ENCODE data around the gene SMIM12.

SMIM12 gene

DNA sequence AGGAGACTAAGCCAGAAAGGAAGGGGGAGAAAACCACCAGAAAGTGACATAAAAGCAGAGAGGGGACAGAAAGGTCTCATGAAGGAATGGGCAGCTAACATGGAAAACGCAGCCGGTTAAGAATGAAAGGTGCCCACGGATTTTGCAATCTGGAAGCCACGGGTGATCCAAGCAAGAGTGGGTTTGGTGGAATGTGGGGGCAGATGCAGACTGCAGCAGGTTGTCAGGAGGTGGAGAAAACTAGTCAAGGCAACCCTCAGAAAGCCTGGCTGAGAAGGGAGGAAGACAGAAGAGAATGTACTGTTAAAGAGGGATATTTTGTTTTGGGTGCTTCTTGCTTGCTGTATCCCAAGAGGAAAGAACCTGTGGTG lies 12.6 kb upstream of the SMIM12 start:
- DNase-seq, result no peak

DNA sequence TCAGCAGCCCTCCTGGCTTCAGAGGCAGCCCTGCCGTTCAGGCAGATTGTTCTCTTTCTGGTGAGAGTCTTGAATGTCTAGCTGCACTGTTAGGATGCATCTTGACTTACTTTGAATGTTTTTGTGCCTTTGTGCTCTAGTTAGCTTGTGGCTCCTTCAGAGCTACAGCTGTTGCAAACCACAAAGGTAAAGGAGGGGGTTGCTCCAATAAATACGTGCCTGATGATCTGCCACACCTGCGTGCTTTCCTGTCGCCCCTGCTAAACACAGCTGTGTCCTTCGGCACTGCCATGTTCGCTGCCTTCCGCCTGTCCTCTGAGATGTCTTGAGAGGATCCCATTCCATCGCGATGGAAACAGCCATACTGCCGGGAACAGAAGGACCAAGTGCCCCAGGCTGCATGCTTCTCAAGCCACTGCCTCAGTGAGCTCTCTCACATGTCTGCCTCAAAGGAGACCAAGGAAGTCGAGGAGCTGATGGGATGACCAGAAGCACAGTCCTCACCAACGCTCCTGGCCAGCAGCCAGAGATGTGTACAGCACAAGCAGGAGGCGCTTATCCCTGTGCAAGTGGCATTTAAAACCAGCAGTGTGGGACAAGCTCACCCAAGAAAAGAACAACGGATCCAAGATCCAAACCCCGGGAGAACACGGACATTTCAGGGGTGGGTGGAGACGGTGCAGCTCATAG lies 12.0 kb upstream of the SMIM12 start:
- no peak for DNase-seq

DNA sequence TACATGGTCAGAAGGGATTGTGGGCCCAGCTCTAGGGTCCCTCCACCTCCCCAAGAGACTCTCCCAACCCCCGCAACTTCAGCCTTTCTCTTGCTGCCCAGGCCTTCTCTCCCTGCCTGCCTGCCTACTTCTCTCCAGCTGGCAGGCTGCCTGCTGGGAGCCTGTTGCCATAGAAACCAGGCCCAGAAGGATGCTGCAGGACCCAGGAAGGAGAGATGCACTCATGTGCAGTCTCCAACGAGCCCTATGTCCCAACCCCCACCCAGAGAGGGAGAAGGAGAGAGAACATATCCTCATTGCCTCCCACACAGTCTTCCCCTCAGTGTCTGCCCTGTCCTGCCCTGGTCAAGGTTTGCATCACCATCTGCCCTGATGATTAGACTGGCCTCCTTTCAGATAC lies 10.8 kb upstream of the SMIM12 start:
- no peak for DNase-seq

DNA sequence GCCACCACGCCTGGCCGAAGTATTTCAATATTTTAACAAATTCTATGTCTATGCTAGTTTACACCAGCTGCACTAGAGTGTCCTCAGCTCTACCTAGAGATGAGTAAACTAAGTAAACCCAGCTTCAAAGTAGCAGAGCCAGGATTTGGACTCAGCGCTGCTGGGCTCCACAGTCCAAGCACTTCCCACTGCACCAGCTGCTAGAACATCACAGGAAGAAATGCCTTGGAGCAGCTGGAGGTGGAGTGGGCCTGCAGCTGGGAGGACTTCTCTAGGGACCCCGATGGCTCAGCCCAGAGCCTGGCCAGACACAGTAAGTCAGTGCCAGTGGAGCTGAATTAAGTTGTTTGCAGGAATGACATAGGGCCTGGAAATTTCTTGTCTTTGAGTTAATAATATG lies 10.2 kb upstream of the SMIM12 start:
- no peak for DNase-seq

DNA sequence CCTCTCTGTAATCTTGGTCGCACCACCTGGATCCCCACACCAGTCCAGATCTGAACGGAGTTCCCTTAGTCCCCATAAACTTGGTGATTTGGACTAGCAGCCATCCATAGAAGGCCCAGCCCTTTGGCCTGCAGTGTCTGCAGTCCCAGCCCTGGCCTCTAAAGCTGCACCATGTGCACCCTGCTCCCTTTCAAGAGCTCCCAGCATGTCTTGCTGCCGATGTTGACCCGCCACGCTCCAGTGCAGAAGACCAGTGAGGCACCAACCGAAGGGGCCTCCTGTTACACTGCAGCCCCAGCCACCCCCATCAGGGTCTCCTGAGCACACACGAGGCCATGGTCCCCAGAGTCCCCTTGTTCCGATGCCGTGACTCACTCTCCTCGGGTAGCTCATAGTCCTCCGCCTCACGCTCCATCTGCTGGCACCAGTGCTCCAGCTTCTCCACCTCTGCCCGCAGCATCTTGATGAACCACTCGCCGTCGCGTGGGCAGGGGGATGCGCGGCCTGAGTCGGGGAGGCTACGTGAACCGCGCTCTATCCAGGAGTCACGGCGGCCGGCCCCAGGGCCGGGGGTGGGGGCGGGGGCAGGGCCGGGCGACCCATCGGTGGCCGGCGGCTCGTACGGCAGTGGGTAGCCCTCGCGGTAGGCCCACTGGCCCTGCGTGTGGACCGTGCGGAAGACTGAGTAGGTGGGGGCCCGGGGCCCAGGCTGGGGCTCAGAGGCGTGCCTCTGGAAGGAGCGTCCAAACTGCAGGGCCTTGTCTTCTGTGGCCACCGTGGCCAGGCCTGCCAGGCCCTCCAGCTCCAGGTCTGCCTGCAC lies 8.9 kb upstream of the SMIM12 start:
- no peak for DNase-seq

DNA sequence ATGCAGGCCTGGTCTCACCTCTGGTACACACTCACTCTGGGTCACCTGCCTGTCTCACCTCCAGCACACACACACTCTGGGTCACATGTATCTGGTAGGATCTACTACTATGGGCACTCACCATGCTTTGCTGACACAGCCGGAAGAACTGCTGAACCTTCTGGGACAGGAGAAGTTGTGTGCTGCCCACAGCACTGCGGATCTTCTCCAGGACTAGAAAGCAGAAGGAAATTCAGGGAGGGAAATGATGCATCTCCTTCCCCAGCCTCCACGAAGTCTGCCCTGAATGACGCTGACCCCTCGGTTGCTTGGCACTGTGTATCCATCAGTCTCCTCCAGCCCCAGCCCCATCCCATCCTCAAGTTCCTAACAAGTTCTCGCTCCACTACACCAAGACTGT lies 7.9 kb upstream of the SMIM12 start:
- no peak for DNase-seq

DNA sequence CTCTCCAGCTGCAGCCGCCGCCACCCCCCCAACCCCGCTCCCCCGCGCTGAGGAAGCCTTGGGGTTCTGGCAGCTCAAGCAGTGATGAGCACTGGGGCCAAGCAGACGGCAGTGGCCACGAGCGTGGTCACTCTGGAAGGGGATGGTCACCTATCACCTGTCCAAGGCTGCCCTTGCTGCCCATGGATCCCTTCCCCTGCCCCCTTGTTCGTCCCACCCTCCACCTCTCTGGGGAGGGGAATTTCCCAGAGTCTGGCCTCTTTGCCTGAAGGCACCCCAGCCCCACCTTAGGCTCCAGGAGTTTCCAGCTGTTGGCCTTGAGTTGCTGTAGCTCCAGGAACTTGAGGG lies 7.2 kb upstream of the SMIM12 start:
- no peak for DNase-seq

DNA sequence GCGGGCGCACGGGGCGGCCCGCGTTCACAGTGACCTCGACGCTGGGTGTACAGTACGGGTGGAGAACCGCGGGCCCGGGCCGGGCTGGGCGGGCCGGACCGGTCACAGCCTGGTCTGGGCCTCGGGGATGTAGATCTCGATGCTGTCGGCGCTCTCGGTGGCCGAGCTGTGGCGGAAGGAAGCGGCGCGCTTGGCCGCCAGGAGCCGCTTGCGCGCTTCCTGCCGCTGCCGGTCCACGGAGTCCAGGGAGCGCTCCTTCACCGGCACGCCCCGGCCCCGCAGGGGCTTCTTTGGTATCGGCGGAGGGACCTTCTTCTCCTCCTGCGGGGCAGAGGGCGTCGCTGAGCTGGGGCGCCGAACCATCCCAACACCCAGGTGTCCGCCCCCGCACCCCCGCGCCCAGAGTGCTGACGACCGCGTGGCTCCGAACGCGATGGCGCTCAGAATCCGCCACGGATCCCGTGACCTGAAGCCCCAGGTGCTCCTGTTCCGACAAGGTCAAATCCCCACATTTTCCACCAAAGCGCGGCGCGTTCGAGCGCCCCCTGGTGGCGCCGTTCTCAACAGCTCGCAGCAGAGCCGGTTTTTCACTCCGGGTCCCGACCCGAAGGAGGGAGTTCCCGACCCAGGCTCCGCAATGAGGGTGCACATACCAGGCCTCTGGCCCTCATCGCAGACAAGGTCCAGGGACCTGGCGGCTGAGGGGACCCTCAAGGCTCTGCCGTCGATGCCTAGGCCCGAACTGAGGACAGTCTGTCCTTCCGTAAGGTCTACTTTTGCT lies 6.6 kb upstream of the SMIM12 start:
- DNase-seq, result no peak

DNA sequence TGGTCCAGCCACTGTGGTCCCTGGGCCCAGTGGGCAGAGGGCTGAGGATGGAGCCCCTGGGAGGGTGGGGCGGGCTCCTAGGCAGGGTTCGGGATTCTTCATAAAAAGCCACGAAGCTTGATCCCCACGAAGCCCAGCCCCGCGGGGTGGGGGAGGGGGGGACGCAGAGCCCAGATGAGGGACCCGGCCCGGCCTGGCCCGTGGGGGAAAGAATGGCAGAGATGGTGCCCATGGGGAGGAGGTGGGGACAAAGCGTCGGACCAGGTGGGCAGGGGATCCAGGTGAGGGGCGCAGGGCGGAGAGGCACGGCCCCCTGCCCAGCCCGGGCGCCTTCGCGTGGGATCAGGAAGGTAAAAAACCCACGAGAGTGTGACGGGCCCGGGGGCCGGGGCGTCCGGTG lies 6.0 kb upstream of the SMIM12 start:
- DNase-seq, result no peak

DNA sequence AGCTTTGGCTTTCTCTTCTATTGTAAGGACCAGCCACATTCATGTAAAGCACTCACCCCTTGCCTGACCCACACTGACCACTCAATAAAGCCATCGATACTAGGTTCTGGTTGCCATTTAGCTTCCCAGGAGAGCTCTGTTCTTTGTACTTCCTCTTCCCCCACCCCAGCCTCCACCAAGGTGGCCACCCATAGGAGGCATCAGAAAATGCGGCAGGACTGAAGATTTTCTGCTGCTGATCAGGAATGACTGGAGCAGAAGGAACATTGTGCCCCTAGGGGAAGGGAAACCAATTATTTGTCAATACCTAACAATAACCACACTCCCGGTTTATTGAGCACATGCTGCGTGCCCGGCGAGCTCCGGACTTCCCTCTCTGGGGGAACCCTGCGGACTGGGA lies 5.2 kb upstream of the SMIM12 start:
- no peak for DNase-seq

DNA sequence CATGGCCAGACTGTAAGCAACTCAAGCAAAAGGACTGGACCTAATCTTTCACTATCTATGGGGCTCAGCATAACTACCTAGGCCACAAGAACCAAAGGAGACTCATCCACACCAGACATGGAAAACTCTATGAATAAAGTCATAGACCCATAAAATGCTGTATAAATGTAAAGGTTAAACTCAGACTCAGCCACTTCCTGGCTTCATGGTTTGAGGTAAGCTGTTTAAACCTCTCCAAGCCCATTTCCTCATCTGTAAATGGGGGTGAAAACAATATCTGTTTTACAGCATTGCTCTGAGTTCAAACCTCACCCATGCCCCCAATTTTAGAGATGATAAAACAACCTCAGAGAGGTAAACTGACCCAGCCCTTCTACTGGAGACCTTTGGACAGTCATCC lies 4.0 kb upstream of the SMIM12 start:
- no peak for DNase-seq

DNA sequence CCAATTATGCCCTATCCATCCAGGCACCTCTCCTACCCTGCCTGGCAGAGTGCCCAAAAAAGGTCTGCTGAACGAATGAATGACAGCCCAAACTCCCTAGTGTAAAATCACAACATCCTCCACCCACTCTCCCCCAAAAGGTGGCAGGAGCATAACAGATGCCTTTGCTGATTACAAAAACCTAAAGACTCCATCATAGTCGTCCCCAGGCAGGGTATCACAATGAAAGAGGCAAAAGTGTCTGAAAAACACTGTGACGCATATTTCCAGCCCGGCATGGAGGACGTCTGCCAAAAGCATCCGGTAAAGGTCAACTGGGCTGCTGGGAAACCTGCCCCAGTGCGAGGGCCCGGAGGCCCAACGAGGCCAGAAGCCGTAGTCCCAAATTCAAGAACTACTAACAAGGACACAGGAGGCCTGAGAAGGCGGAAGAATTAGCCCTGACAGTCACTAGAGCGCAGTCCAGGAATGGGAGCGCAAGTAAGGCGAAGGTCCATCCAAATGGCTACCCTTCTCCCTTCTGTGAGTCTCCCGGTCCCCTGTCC lies 576 bp downstream of the SMIM12 start:
- DNase-seq, result no peak

DNA sequence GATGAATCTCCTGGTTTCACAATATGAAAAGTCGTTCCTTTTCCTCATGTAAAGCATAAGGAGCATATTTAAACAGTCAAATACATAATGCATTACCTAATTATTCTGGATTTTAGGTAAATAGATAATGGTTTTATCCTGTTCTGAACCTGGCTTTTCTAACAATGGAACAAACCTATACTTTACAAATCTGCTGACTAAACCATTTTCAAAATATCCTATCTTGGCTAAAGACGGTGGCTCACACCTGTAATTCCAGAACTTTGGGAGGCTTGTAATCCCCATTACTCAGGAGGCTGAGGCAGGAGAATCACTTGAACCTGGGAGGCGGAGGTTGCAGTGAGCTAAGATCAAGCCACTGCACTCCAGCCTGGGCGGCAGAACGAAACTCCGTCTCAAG lies 2.9 kb downstream of the SMIM12 start:
- DNase-seq, result no peak

DNA sequence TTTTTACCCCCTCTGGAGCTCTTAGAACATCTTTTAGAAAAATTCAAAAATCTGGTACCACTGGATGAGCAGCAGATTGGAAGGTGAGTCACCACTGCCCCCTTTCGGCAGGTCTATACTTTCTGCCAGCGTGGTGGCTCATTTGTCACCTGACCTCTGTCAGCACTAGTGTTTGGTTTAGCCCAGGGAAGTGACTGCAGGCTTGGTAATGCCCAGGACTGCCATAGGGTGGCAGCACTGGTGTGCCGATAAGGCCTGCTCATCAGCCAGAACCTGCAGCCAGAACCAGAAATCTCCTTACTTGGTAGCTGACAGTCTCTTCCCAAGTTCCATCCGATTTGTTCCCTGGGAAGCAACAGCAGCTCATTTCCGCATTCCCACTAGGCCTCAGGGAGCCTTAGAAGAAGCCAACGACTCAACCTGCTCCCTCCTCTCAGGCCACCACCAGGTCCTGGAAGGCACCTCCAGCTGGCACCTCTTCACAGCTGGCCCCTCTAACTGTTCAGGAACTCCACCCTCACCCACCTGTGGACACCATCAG lies 6.8 kb downstream of the SMIM12 start:
- DNase-seq, result peak; percentile 92

DNA sequence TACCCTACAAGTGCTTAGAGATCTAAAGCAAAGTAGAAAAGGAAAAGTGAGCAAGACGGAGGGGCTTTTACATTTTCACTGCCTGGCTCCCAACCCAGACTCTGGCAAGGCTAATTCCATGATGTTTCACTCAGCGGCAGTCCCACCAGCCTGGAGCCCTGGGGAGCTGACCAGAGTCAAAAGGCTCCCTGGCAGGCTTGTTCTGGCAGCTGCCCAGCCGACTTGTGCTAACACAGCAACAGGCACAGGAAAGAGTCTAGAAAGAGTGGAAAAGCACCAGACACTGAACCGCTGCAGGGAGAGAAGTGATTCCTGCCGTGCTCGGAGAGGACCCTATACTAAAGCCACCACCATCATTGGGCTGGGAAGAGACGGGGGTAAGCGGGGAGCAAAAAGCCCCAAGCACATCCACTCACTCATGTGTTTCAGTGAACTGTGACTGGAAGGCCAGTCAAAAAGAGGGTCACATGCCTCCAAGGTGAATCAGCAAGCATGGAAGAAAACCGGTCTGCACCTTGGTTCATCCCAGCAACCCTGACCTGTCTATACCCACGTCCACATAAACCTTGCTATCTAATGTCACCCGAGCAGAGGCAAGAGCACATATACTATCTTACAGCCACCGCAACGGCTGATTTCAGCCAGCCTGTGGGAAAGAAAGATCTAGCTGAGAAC lies 8.0 kb downstream of the SMIM12 start:
- DNase-seq, result no peak

DNA sequence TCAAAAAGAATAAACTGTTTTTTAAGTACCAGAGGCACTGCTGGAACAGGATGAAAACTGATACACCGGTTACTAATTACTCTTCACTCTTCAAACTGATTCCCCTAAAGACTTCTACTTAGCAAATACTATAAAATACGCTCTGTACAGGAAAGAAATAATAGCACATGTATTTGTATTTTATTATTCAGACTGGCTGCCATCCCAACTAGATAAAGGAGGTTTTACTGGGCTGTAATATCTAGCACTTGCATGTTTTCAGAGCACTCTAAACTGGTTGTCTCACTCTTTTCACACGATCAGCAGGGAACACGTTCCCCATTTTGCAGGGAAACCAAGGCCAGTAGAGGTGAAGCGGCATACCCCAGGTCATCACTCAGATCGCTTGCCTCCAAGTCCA lies 9.2 kb downstream of the SMIM12 start:
- DNase-seq, result no peak

DNA sequence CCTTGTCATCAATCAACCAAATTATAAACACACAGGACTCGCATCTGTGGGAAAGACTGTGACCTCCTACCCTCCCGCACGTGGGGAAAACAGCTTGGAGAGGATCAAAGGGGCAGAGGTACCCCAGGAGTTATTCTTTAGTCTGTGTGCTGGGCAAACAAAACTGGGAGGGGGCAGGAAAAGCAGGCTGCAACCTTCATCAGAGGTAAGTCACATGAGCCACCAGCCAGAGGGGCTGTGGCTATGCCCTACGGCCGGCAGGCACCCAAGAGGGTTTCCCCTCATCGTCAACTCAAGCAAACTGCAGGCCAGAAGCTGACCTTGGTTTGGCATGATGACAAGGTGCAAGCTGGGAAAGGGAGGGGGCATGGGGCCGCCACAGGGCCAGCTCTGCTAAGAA lies 12.5 kb downstream of the SMIM12 start:
- DNase-seq, result no peak

DNA sequence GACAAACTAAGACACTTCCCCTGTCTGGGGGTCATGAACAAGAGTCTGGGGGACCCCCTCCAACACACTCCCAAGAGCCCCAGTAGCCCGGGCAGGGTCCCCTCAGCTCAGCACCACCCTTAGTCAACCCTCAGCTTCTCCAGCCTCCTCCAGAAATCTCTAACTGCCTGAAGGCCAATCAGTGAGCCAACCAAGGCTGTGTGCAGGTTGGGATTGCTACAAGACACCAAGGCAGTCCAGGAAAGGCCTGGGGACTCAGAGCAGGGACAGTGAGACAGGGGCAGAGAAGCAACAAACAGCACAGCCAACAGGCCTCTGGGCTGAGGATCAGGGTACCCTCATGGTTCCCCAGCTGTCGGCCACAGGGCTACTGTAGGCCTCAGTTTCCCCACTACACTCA lies 13.3 kb downstream of the SMIM12 start:
- DNase-seq, result no peak

DNA sequence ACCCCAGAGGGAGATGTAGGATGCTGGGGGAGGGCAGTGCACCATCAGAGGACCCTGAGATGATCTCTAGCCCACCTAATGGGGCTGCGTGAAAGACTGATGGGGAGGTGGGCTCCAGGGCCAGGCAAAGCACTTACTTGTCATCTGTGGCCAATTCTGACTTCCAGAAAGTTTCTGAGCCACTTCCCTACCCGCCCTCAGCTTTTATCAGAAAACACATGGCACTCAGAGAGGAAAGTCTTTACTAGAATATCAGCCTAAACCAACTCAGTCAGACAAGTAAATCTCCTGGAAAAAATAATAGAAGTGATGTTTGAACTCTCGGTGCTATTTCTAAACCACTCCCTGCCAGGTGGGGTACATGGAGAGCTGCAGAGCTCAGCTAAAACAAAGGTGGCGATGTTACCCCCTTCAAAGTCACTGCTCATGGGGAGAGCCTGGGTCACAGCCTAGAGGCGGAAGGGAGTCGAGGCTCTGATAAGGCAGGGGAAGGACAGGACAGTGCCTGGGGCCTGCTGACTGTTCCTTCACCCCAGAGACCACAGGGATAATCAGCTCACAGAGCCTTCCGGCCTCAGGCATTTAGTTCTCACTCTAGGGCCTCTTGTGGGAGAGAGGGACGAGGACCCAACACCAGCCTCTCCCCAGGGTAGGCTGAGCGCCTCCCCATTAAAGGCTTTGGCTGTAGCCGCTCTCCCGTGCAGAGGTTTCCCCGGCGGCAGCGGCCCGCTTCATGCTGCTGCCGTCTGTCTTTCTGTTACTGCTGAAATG lies 14.2 kb downstream of the SMIM12 start:
- no peak for DNase-seq

DNA sequence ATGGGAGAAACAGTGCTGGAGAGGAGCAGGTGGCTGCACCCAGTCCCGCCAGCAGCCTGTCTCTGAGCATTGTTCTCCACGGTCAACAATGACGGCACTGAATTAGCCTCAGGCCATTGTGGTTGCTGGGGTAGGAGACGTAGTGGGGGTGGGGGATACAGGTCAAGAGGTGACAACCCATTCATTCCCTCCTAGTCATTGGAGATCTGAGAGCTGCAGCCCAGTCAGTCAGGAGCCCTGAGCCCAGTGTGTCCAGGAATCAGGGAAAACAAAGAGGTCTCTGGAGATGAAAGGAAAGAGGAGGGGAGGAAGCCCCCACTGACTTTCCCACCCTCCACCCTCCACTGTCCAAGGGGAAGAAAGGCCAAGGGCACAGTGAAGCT lies 15.3 kb downstream of the SMIM12 start:
- DNase-seq, result no peak

DNA sequence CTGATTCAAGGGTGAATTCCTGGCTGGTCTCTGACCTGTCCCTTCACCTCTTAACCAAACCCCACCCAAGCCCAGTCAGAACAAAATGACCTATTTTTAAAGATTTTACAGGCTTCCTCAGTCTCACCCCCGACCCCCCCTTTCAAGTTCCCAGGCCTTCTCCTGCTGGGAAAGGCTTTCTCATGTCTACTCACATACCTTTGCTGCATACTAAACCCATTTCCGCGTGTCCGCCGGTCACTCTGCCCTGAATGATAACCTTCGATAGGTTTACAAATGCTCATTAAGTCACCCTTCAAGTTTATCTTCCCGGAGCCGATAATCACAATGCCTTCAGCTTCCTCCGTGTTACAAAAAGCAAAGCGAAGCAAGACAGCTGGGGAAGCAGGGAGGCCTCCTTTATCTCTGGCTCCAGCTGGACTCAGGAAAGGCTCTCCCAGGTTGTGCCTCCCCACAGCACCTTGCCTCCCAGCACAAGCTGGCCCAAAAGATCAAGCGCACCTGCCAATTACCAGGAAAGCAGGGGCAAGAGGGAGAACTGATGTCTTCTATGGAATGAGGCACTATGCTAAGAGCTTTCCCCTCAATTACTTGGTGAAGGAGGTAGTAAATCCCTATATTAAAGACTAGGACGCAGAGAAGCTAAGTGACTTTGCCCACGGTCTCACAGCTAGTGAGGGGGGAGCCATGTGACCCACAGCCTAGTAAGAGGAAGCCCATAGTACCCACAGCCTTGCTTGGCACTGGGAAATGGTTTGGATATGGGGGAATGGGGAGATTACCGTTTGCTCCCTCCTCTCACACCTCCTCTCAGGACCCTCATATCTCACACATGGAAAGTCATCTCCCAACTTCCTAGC lies 15.9 kb downstream of the SMIM12 start:
- DNase-seq, result no peak

Measured in NCI-H446 treated with DMSO at 0.1 percent for 48 hours (cell line).